ENCODE results near the gene AEBP2.

The AEBP2 gene

GRCh38 chr12:19507823-19508222 lies 68.5 kb downstream of the AEBP2 start:
- peak in 1 of 2 experiments; percentile 4 for DNase-seq (ENCODE audit: low read depth in 1 of 2, low spot score in 1 of 2)
- no peak for TF ChIP-seq JUND (IDR thresholded peaks at IDR 0.05; ENCODE audit: low read depth)
- in situ Hi-C loops (cut with HindIII; ENCODE audit: low pct_unique_long_range_greater_than_20kb, low sequenced_read_pairs) = no loop called here

DNA sequence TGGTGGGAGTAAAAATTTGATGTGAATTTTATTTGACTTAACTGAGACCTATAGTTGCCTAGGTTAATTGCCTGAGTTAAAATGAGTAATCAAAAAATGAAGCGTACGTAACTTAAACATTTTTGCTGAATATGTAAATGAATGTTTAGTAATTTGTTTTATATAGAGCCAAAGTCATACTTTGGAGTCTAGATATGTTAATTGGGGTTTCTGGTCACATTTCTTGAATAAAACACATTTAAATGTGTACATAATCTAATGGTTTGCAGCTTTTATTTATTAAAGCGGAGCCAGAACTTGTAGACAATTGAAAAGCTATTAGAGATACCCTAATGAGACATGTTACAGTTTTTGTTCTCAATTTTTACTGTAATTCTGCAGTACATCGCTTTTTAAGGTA lies 71.2 kb downstream of the AEBP2 start:
- in situ Hi-C loops (cut with HindIII; ENCODE audit: low pct_unique_long_range_greater_than_20kb, low sequenced_read_pairs) = no loop called here
- TF ChIP-seq JUND (IDR thresholded peaks at IDR 0.05; ENCODE audit: low read depth) = no peak
- DNase-seq (ENCODE audit: low read depth in 1 of 2, low spot score in 1 of 2) = no peak

DNA sequence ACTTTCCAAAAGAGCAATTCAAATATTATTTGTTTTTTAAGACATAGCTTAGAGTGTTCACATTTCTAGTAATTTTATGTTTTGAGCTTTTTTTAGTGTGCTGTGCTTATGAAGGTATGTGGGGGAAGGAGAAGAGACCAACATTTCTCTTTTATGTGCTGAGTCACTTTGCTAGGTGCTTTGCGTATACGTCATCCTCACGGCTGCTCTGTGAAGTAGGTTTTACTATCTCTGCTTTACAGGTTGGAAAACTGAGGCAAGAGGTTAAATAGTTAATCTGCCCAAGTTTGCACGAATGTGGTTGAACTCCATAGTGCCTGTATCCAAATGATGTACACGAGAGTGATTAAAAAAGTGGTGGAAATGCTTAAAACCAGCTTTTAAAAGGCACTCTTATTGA lies 75.9 kb downstream of the AEBP2 start:
- in situ Hi-C loops (cut with HindIII; ENCODE audit: low pct_unique_long_range_greater_than_20kb, low sequenced_read_pairs) = no loop called here
- no peak for TF ChIP-seq JUND (IDR thresholded peaks at IDR 0.05; ENCODE audit: low read depth)
- no peak for DNase-seq (ENCODE audit: low read depth in 1 of 2, low spot score in 1 of 2)

GRCh38 chr12:19517583-19517982 lies 78.3 kb downstream of the AEBP2 start:
- in situ Hi-C loops (cut with HindIII; ENCODE audit: low pct_unique_long_range_greater_than_20kb, low sequenced_read_pairs) = no loop called here
- DNase-seq (ENCODE audit: low read depth in 1 of 2, low spot score in 1 of 2) = no peak
- TF ChIP-seq JUND (IDR thresholded peaks at IDR 0.05; ENCODE audit: low read depth) = no peak

DNA sequence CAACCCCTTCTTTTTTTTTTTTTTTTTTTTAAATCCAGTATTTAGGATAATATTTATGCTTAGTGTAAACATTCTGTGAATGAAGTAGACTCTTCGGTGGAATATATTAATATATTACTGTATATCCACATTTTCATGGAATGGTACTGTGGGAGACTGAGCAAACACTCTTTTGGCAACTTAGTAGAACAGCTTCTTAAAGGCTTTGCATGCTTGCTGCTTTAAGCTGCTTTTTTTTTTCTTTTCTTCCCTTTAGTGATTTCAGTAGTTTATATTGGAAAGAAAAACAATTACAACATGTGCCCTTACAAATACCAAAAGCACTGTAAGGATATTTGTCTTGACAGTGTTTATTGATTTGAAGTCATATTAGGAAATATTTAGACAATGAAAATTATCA lies 78.9 kb downstream of the AEBP2 start:
- no peak for DNase-seq (ENCODE audit: low read depth in 1 of 2, low spot score in 1 of 2)
- in situ Hi-C loops (cut with HindIII; ENCODE audit: low pct_unique_long_range_greater_than_20kb, low sequenced_read_pairs) = no loop called here
- no peak for TF ChIP-seq JUND (IDR thresholded peaks at IDR 0.05; ENCODE audit: low read depth)

GRCh38 chr12:19520646-19521415 lies 81.5 kb downstream of the AEBP2 start:
- TF ChIP-seq JUND (IDR thresholded peaks at IDR 0.05; ENCODE audit: low read depth) = no peak
- DNase-seq (ENCODE audit: low read depth in 1 of 2, low spot score in 1 of 2) = no peak
- in situ Hi-C loops (cut with HindIII; ENCODE audit: low pct_unique_long_range_greater_than_20kb, low sequenced_read_pairs) = no loop called here

DNA sequence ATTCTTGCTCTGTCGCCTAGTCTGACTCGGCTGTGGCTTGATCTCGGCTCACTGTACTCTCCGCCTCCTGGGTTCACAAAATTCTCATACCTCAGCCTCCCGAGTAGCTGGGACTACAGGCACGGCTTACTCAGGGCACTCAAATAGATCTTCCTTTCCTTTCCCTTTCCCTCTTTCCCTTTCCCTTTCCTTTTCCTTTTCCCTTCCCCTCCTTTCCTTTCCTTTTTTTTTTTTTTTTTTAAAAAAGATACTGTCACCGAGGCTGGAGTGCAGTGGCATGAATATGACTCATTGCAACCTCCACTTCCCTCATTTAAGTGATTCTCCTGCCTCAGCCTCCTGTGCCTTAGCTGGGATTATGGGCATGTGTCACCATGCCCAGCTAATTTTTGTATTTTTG lies 86.0 kb downstream of the AEBP2 start:
- in situ Hi-C loops (cut with HindIII; ENCODE audit: low pct_unique_long_range_greater_than_20kb, low sequenced_read_pairs) = no loop called here
- DNase-seq (ENCODE audit: low read depth in 1 of 2, low spot score in 1 of 2) = no peak
- TF ChIP-seq JUND (IDR thresholded peaks at IDR 0.05; ENCODE audit: low read depth) = no peak

DNA sequence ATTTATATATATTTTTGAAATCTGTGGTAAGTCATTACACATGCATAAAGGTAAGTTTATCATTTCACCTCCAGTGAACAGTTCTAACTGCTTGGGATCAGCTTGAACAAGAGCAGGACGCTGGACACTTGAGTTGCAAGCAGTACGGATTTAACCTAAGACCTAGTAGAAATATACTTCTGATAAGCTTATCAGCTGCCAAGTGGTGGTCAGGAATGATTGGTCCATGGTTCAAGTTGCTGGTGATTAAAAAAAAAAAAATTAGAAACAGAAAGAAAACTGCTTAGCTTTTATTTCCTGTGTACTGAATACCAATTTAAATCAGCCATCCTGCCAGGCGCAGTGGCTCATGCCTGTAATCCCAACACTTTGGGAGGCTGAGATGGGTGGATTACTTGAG lies 88.6 kb downstream of the AEBP2 start:
- in situ Hi-C loops (cut with HindIII; ENCODE audit: low pct_unique_long_range_greater_than_20kb, low sequenced_read_pairs) = no loop called here
- TF ChIP-seq JUND (IDR thresholded peaks at IDR 0.05; ENCODE audit: low read depth) = no peak
- no peak for DNase-seq (ENCODE audit: low read depth in 1 of 2, low spot score in 1 of 2)

GRCh38 chr12:19528750-19529149 lies 89.5 kb downstream of the AEBP2 start:
- TF ChIP-seq JUND (IDR thresholded peaks at IDR 0.05; ENCODE audit: low read depth) = no peak
- DNase-seq (ENCODE audit: low read depth in 1 of 2, low spot score in 1 of 2) = no peak
- in situ Hi-C loops (cut with HindIII; ENCODE audit: low pct_unique_long_range_greater_than_20kb, low sequenced_read_pairs) = no loop called here

DNA sequence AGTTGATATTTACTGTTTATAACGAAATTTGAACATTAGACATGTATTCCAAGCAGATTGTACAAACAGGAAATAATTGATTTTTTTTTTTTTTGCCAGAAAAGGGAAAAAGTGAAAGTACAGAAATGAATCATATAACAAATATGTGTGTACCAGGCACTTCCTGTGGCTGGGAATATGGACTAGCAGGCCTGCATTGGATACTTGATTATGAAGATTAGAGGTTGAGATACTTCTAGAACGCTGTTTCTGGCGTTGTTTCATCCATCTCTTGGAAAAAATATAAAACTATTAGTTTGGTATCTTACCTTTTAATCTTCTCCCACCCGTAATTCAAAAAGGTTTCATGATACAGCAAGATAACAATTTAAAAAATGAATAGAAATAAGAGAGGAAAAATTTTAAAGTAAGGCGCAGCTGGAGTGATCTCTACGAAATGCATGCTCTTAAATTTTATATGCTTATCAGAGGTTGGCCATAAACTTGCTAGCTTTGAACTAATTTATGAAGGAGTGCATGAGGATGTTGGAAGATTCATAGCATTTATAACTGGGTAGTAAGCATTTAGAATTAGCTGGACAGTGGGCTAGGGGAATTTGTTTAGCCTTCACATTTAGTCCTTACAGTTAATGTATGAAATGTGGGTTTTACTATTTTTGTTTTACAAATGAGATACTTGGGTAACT lies 90.8 kb downstream of the AEBP2 start:
- in situ Hi-C loops (cut with HindIII; ENCODE audit: low pct_unique_long_range_greater_than_20kb, low sequenced_read_pairs) = no loop called here
- no peak for TF ChIP-seq JUND (IDR thresholded peaks at IDR 0.05; ENCODE audit: low read depth)
- DNase-seq (ENCODE audit: low read depth in 1 of 2, low spot score in 1 of 2) = no peak

DNA sequence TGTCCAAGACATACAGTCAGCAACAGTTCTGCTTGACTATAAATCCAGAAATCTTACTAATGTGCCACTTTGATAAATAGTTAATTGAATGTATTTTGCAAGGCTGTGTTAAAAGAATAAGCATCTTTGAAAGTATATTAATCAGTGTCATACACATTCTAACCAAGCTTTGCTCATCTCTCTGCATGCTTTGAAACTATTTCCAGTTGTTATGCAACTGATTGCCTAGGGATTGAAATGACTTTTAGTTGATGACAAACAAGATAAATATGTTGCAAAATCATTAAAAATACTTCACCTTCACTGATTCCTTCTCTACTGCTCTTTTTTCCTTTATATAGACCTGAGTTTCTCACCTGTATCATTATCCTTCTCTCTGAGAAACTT lies 91.3 kb downstream of the AEBP2 start:
- DNase-seq (ENCODE audit: low read depth in 1 of 2, low spot score in 1 of 2) = peak in 1 of 2 experiments; percentile 10
- in situ Hi-C loops (cut with HindIII; ENCODE audit: low pct_unique_long_range_greater_than_20kb, low sequenced_read_pairs) = no loop called here

GRCh38 chr12:19533567-19533966 lies 94.3 kb downstream of the AEBP2 start:
- DNase-seq (ENCODE audit: low read depth in 1 of 2, low spot score in 1 of 2) = no peak
- in situ Hi-C loops (cut with HindIII; ENCODE audit: low pct_unique_long_range_greater_than_20kb, low sequenced_read_pairs) = no loop called here
- no peak for TF ChIP-seq JUND (IDR thresholded peaks at IDR 0.05; ENCODE audit: low read depth)

More for the DNA sequence above, 91.3 kb downstream of the AEBP2 start:
- TF ChIP-seq JUND (IDR thresholded peaks at IDR 0.05; ENCODE audit: low read depth) = no peak

DNA sequence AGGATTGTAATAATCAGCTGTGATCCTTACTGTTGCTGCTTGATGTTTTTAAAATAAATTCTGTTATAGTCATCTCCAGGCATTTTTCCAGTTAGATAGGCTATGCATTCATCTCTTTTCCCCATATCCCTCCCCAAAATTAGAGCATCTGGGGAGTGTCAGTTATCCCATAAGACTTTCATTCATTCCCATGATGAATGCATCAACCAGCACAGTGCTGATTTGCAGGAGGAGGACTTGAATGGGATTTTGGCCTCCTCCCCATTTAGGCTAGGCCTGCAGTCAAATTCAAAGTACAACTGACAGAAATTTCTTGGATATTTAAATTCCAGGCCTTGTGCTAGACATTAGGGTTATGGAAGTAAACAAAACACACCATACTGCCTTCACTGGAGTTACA lies 99.8 kb downstream of the AEBP2 start:
- no peak for DNase-seq (ENCODE audit: low read depth in 1 of 2, low spot score in 1 of 2)
- in situ Hi-C loops (cut with HindIII; ENCODE audit: low pct_unique_long_range_greater_than_20kb, low sequenced_read_pairs) = no loop called here
- no peak for TF ChIP-seq JUND (IDR thresholded peaks at IDR 0.05; ENCODE audit: low read depth)

Data from T47D (cell line).